ENCODE measurements around the gene STAT5B.
"Not testable (repeated sequence)": the region's sequence is repeated elsewhere in the genome, so short reads cannot be mapped to it uniquely, and the experiment has no call there.

Gene STAT5B

GRCh38 chr17:42191275-42191608 is 84.9 kb downstream of the STAT5B start:
- DNase-seq, result no peak

- no peak for DNase-seq
Measured at GRCh38 chr17:42190491-42191274, 85.5 kb downstream of the STAT5B start.

GRCh38 chr17:42189651-42189965 is 86.6 kb downstream of the STAT5B start:
- no peak for DNase-seq

- no peak for DNase-seq
Measured at GRCh38 chr17:42188749-42189650, 87.2 kb downstream of the STAT5B start.

GRCh38 chr17:42187833-42188232 is 88.4 kb downstream of the STAT5B start:
- no peak for DNase-seq

GRCh38 chr17:42186191-42186590 is 90.0 kb downstream of the STAT5B start:
- DNase-seq, result not testable (repeated sequence)

- DNase-seq, result no peak
Measured at GRCh38 chr17:42185621-42185930, 90.6 kb downstream of the STAT5B start.

GRCh38 chr17:42184713-42185620 is 91.2 kb downstream of the STAT5B start, which contains the start of gene HCRT:
Gene HCRT (minus strand): TSS chr17:42185452. CDS start chr17:42185365, 87 bp downstream.
- DNase-seq, result no peak

- peak; percentile 85 for DNase-seq
Measured at GRCh38 chr17:42183741-42184711, 92.2 kb downstream of the STAT5B start.

- DNase-seq, result no peak
Measured at GRCh38 chr17:42182927-42183734, 93.1 kb downstream of the STAT5B start.

- no peak for DNase-seq
Measured at GRCh38 chr17:42181851-42182207, 94.4 kb downstream of the STAT5B start.

GRCh38 chr17:42180922-42181850 is 95.0 kb downstream of the STAT5B start, which contains the start of gene KCNH4:
Gene KCNH4 (minus strand): TSS chr17:42181142. CDS start chr17:42180945, 197 bp downstream.
- DNase-seq, result peak; percentile 90

- no peak for DNase-seq
Measured at GRCh38 chr17:42180411-42180921, 95.7 kb downstream of the STAT5B start.

GRCh38 chr17:42179911-42180410 is 96.2 kb downstream of the STAT5B start:
- DNase-seq, result no peak

GRCh38 chr17:42179335-42179734 is 96.9 kb downstream of the STAT5B start:
- DNase-seq, result no peak

GRCh38 chr17:42178817-42179216 is 97.4 kb downstream of the STAT5B start:
- no peak for DNase-seq

GRCh38 chr17:42177684-42178083 is 98.5 kb downstream of the STAT5B start:
- no peak for DNase-seq

GRCh38 chr17:42174126-42174783 is 101.9 kb downstream of the STAT5B start:
- no peak for DNase-seq

GRCh38 chr17:42171831-42172230 is 104.4 kb downstream of the STAT5B start:
- no peak for DNase-seq

Measured in activated CD4-positive, alpha-beta T cell treated with anti-CD3 and anti-CD28 coated beads, Interleukin-2, amount 50 U/mL, for 16 hours (primary cell).